Thyroid gland (tissue), 4 donors: ENCODE results near the gene B4GALT5. TPM values are rescaled to one million over a fixed set of nuclear protein-coding genes. Genes with fewer than 3 reads are reported as not detected.

Experiments
- DNase-seq, 2 donors: peaks; one replicate each; pipeline ENCODE4 v3.0.0-alpha.2; 2019
- H3K27ac ChIP-seq, 3 donors: fragments of 200-600 bp; sonication (generic); 1 replicate in 2 of 3; 2 replicates in 1 of 3; pipeline ENCODE4 v1.5.1; 2016 to 2019; ENCODE audit warnings: mild to moderate bottlenecking in 1 of 3, moderate library complexity in 1 of 3
- H3K27me3 ChIP-seq: fragments of 200-600 bp; sonication (generic); one replicate; pipeline ENCODE4 v1.5.1; 2019
- H3K36me3 ChIP-seq, 2 donors: fragments of 200-600 bp; sonication (generic); one replicate each; pipeline ENCODE4 v1.5.1; 2016 to 2019
- H3K4me1 ChIP-seq, 2 donors: fragments of 200-600 bp; sonication (generic); one replicate each; pipeline ENCODE4 v1.5.1; 2017 to 2019
- H3K4me3 ChIP-seq, 3 donors: fragments of 200-600 bp; sonication (generic); replicated peaks in 1 of 3; 1 replicate in 2 of 3; 2 replicates in 1 of 3; pipeline ENCODE4 v1.5.1; 2016; ENCODE audit warnings: mild to moderate bottlenecking in 1 of 3
- H3K9me3 ChIP-seq: fragments of 200-600 bp; sonication (generic); one replicate; pipeline ENCODE4 v1.5.1; 2017
- POLR2A ChIP-seq, 2 donors: fragments of 450-650 bp; IDR thresholded peaks; one replicate each; pipeline ENCODE4 v1.6.1; 2017; ENCODE audit warnings: antibody characterized with exemption in 2 of 2, mild to moderate bottlenecking in 2 of 2, moderate library complexity in 1 of 2
- WGBS, 2 donors: methylation state at CpG; one replicate each; pipeline ENCODE4 v1.1.5; 2017; 5-methylcytosine and 5-hydroxymethylcytosine counted together
- intact Hi-C: fragments of 100-400 bp; cut with DNase I; formaldehyde crosslinking; loops from one replicate; pipeline ENCODE4 v1.15.1; 2023
- total RNA-seq, 4 donors: library from RNA; depleted of rRNA; stranded (reverse); fragments of >200 nt; gene quantifications; one replicate each; pipeline ENCODE4 v1.2.3, GENCODE V29; 2016
- TF ChIP-seq, protein P1 (sequence below), 6 experiments: fragments of 200-600 bp in 3 of 6; fragments of 450-650 bp in 3 of 6; sonication (generic) in 3 of 6; IDR thresholded peaks; one replicate each; pipeline ENCODE4 v1.5.1; 2016 to 2019; ENCODE audit warnings: antibody characterized with exemption in 6 of 6, mild to moderate bottlenecking in 2 of 6, inconsistent platforms in 1 of 6, moderate library complexity in 1 of 6

Gene B4GALT5
- total RNA-seq, 4 donors from 2014 or later: 11.5 to 22.2 (median 17.6) TPM

DNA sequence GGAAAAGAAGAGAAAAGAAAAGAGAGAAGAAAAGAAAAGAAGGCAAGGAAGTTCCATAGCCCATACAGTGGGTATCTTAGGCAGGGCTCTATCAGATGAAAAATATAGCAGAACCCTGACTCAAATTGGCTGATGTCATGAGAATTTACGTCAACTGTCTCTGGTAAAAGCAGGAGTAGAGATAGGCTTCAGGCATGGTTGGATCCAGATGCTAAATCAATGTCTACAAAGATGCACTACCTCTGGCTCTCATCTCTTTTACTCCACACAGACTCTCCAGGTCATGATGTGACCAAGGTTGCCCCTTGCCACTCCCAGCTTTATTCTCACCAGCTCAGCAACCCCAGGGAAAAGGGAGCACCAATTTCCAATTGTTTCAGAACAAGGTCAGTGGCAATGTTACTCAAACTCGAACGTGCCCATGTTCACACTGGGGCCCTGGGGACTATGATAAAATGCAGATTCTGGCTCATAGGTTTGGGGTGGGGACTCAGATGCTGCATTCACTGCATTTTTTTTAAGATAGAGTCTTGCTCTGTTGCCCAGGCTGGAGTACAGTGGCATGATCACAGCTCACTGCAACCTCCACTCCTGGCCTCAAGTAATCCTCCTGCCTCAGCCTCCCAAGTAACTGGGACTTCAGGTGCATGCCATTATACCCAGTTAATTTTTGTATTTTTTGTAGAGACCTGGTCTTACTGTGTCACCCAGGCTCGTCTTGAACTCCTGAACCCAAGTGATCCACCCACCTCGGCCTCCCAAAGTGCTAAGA is 112.3 kb downstream of the B4GALT5 start:
- Histone ChIP-seq H3K36me3 (no peaks in the 10 kb centered on the region), H3K4me3 (no peak overlapping the region), H3K27me3 (no peaks in the 10 kb centered on the region), H3K4me1 (no peaks in the 10 kb centered on the region), H3K9me3 (no peaks in the 10 kb centered on the region), H3K27ac (no peak overlapping the region)
- TF ChIP-seq, protein P1, sequence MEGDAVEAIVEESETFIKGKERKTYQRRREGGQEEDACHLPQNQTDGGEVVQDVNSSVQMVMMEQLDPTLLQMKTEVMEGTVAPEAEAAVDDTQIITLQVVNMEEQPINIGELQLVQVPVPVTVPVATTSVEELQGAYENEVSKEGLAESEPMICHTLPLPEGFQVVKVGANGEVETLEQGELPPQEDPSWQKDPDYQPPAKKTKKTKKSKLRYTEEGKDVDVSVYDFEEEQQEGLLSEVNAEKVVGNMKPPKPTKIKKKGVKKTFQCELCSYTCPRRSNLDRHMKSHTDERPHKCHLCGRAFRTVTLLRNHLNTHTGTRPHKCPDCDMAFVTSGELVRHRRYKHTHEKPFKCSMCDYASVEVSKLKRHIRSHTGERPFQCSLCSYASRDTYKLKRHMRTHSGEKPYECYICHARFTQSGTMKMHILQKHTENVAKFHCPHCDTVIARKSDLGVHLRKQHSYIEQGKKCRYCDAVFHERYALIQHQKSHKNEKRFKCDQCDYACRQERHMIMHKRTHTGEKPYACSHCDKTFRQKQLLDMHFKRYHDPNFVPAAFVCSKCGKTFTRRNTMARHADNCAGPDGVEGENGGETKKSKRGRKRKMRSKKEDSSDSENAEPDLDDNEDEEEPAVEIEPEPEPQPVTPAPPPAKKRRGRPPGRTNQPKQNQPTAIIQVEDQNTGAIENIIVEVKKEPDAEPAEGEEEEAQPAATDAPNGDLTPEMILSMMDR (IDR thresholded peaks at IDR 0.05): no peak
- TF ChIP-seq POLR2A (IDR thresholded peaks at IDR 0.05): no peak
- intact Hi-C loops: no loop called here
- DNase-seq: no peak
- 88% methylated on average over 5 of the region's 5 CpGs for WGBS, 2 donors

DNA sequence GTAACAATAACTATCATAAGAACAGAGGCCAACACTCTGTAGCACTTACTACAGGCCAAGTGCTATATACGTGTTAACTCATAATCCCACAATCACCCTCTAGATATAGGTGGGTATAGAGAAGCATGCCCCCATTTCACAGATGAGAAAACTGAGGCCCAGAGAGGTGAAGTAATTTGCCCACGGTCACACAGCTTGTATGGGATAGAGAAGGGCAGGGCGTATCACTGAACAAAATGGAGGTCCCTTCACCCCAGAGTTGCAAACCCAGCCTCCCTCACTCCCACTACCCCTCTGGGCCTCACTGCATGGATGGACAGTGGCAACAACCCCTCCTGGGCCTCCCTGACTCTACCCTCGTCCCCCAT is 113.9 kb downstream of the B4GALT5 start:
- Histone ChIP-seq H3K27ac (no peak overlapping the region), H3K36me3 (no peaks in the 10 kb centered on the region), H3K9me3 (no peaks in the 10 kb centered on the region), H3K4me3 (no peak overlapping the region), H3K27me3 (no peaks in the 10 kb centered on the region), H3K4me1 (peaks cover 0 to 5% of the 10 kb centered on the region in 2 donors)
- intact Hi-C loops: no loop called here
- DNase-seq: no peak
- TF ChIP-seq POLR2A (IDR thresholded peaks at IDR 0.05): no peak
- TF ChIP-seq, protein P1 (IDR thresholded peaks at IDR 0.05): no peak
- 97 to 100% methylated on average over 4 of the region's 4 CpGs for WGBS, 2 donors

DNA sequence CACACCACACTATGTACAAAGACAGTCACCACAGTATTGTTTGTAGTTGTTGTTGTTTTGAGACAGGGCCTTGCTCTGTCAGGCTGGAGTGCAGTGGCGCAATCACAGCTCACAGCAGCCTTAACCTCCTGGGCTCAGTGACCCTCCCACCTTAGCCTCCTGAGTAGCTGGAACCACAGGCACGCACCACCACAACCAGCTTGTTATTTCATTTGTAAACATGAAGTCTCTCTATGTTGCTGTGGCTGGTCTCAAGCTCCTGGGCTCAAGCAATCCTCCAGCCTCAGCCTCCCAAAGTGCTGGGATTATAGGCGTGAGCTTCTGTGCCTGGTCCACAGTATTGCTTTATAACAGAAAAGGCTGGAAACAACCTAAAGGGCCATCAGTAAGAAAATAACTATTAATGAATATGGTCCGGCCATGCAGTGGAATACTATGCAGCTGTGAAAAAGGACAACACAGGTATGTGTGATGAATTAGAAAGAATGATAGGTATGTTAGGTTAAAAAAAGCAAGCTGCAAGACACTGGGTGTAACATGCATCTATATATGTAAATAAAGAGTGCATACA is 115.8 kb downstream of the B4GALT5 start:
- DNase-seq: no peak

DNA sequence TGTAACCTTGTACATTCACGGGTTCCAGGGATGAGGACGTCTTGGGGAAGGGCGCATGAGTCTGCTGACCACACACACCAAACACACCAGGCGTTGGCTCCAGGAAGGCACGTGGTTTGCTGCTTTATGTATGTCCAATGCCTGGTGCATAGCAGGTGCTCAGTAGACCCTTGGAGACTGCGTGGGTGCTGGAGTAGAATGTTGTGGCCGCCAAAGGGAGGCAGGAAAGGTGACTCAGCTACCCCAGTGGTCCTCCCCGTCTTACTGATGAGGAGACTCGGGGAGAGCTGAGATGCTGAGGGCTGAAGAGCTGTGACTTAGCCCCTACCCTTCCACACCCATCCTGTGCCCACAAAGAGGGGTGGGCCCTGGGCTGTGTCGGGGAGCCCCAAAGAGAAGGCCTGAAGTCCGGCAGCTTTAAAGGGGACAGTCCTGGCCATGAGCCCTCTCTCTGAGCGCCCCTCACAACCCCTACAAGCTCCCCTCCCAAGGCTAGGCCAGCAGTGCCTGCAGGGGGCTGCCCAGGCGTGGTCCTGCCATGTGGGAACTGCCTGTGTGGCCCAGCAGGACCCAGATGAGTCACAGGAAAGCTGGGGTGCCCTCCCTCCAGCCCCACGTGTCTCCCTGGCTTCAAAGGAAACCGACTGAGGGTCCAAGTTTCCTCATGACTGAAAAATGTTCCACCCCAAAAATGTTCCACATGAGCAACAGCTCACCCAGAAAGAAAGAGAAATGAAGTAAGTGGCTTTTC is 117.7 kb downstream of the B4GALT5 start:
- Histone ChIP-seq H3K27me3 (no peaks in the 10 kb centered on the region), H3K4me1 (peaks cover 0 to 5% of the 10 kb centered on the region in 2 donors), H3K9me3 (no peaks in the 10 kb centered on the region), H3K36me3 (no peaks in the 10 kb centered on the region), H3K4me3 (no peak overlapping the region), H3K27ac (peak overlapping the region in 1 of 3 donors; percentile 36)
- 74 to 76% methylated on average over 14 of the region's 15 CpGs for WGBS, 2 donors
- intact Hi-C loops: no loop called here
- TF ChIP-seq POLR2A (IDR thresholded peaks at IDR 0.05): no peak
- TF ChIP-seq, protein P1 (IDR thresholded peaks at IDR 0.05): no peak
- no peak for DNase-seq

More for the DNA sequence above, 115.8 kb downstream of the B4GALT5 start:
- Histone ChIP-seq H3K4me3 (no peak overlapping the region), H3K27me3 (no peaks in the 10 kb centered on the region), H3K27ac (no peak overlapping the region), H3K4me1 (peaks cover 0 to 5% of the 10 kb centered on the region in 2 donors), H3K36me3 (no peaks in the 10 kb centered on the region), H3K9me3 (no peaks in the 10 kb centered on the region)
- TF ChIP-seq, protein P1 (IDR thresholded peaks at IDR 0.05): no peak
- TF ChIP-seq POLR2A (IDR thresholded peaks at IDR 0.05): no peak
- 92 to 99% methylated on average over 4 of the region's 4 CpGs for WGBS, 2 donors
- intact Hi-C loops: no loop called here
